SKM-1 (cell line): Measurements from ENCODE around the gene FAM187B.
"Not testable (repeated sequence)": the region's sequence is repeated elsewhere in the genome, so short reads cannot be mapped to it uniquely, and the experiment has no call there.

Experiments
- DNase-seq: peaks from one replicate; lab custom pipeline; 2025; ENCODE audit not compliant: unreplicated experiment; lab: John Stamatoyannopoulos, UW

FAM187B gene

GRCh38 chr19:35213663-35214632 lies 14.6 kb downstream of the FAM187B start:
- no peak for DNase-seq

- no peak for DNase-seq
These were observed 16.3 kb downstream of the FAM187B start for GRCh38 chr19:35212241-35212640.

- DNase-seq = no peak
These were observed 16.9 kb downstream of the FAM187B start for GRCh38 chr19:35211545-35212230.

- DNase-seq = no peak
These were observed 18.9 kb downstream of the FAM187B start for GRCh38 chr19:35209646-35210045.

- no peak for DNase-seq
These were observed 20.4 kb downstream of the FAM187B start for GRCh38 chr19:35208121-35208520.

- DNase-seq = no peak
These were observed 21.1 kb downstream of the FAM187B start for GRCh38 chr19:35207391-35207871.

GRCh38 chr19:35206855-35207254 lies 21.7 kb downstream of the FAM187B start:
- no peak for DNase-seq

- no peak for DNase-seq
These were observed 22.2 kb downstream of the FAM187B start for GRCh38 chr19:35206379-35206778.

- DNase-seq = no peak
These were observed 22.7 kb downstream of the FAM187B start for GRCh38 chr19:35205733-35206323.

GRCh38 chr19:35204799-35205732 lies 23.5 kb downstream of the FAM187B start:
- peak; percentile 77 for DNase-seq

- DNase-seq = no peak
These were observed 25.5 kb downstream of the FAM187B start for GRCh38 chr19:35202722-35203688.

- no peak for DNase-seq
These were observed 29.1 kb downstream of the FAM187B start for GRCh38 chr19:35199481-35199880.

GRCh38 chr19:35196861-35197260 lies 31.7 kb downstream of the FAM187B start:
- DNase-seq = not testable (repeated sequence)

GRCh38 chr19:35195830-35196229 lies 32.7 kb downstream of the FAM187B start:
- no peak for DNase-seq

- DNase-seq = no peak
These were observed 34.2 kb downstream of the FAM187B start for GRCh38 chr19:35194012-35194984.

- DNase-seq = no peak
These were observed 43.7 kb downstream of the FAM187B start for GRCh38 chr19:35184884-35185283.

GRCh38 chr19:35184267-35184666 lies 44.3 kb downstream of the FAM187B start:
- DNase-seq = no peak

GRCh38 chr19:35181387-35181786 lies 47.2 kb downstream of the FAM187B start:
- no peak for DNase-seq
